HG03469 (cell line): ENCODE results near the gene RUVBL2.

Experiments used
- ATAC-seq: cut with Tn5 transposase; IDR thresholded peaks from one replicate; pipeline ENCODE4 v1.9.1; 2021; ENCODE audit warnings: mild to moderate bottlenecking, moderate library complexity, moderate number of reproducible peaks; ENCODE audit not compliant: unreplicated experiment

Gene RUVBL2

GRCh38 chr19:48963371-48964204, 30.1 kb upstream of the RUVBL2 start:
- no peak for ATAC-seq

- no peak for ATAC-seq
These were observed 29.3 kb upstream of the RUVBL2 start for GRCh38 chr19:48964205-48965039.

- peak; percentile 38 for ATAC-seq
These were observed 28.5 kb upstream of the RUVBL2 start, which contains the start of gene FTL for GRCh38 chr19:48965040-48965805. Gene FTL, plus strand, starts transcription at chr19:48965309. Its CDS starts 199 bp downstream, at chr19:48965508.

DNA sequence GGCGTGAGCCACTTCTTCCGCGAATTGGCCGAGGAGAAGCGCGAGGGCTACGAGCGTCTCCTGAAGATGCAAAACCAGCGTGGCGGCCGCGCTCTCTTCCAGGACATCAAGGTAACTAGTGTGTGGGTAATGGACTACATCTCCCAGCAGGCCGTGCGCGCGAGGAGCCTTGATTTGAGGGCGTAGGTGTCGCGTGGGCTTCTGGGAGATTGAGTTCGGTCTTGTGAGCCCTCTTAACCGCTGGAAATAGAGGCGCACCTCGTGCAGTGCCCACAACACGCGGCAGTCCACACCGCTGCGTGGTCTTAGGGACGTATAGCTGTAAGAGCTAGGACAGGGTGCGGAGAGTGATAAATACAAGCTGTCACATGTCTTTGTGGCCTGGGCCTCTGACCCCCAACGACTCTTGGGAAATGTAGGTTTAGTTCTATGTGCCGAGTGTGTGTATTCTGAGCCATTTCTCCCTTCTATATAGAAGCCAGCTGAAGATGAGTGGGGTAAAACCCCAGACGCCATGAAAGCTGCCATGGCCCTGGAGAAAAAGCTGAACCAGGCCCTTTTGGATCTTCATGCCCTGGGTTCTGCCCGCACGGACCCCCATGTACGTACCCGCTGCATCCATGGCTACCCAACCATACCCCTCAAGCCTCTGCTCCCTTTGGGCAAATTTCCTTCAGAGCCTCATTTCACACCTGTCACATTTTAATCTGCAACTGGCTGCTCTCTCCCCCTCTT, 27.7 kb upstream of the RUVBL2 start:
- no peak for ATAC-seq

- ATAC-seq: no peak
These were observed 26.9 kb upstream of the RUVBL2 start for GRCh38 chr19:48966541-48967345.

DNA sequence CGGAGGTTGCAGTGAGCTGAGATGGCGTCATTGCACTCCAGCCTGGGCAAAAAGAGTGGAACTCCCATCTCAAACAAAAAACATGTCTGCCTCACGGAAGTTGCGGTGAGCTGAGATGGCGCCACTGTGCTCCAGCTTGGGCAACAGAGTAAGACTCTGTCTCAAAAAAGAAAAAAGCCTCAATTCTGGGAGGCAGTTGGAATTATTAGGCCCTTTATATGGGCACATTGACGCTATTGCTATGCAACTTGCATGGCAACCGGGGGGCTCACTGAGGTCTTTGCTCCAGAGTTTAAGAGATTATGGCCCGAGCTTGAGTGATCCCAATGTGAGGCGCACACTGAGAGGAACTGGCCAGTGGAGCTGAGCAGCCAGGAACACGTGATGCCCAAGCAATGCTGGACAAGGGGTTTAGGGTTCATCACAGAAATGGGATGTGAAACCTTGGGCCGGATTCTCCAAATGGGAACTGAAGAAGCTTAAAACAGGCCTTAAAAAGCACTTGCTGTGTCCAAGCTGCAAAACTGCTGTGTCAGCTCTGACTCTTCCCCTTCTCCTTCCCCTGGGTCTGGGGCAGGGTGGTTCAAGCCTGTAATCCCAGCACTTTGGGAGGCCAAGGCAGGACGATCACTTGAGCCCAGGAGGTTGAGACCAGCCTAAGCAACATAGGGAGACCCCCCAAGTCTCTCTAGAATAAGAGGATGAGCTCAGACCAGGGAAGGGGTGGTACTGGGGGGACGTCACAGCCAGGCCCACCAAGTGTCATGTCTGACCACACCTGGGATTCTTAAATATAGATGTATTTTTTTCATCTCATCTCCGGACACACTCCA, 26.1 kb upstream of the RUVBL2 start:
- no peak for ATAC-seq

DNA sequence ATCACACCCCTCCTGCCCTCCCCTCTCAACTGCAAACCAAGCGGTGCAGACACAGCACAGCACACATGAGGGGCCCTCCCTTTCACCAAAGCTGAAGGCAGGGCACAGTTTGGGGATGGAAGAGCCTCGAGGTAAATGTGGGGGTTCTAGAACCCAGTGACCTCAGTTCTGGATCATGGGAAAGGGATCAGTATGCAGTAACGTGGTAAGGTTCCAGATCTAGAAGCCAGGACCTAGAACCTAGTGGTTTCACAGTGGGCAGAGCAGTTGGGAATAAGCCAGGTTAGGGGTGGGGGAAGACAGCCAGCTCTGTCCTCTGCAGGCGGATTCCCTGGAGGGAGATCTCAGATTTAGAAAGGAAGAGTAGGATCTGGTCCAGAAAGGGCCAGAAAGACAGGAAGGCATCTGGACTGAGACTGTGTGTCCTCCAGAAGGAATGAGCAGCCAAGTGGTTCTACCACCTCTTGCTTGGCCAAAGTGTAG, 25.5 kb upstream of the RUVBL2 start:
- ATAC-seq: no peak

GRCh38 chr19:48968813-48969218, 24.9 kb upstream of the RUVBL2 start:
- ATAC-seq: no peak

DNA sequence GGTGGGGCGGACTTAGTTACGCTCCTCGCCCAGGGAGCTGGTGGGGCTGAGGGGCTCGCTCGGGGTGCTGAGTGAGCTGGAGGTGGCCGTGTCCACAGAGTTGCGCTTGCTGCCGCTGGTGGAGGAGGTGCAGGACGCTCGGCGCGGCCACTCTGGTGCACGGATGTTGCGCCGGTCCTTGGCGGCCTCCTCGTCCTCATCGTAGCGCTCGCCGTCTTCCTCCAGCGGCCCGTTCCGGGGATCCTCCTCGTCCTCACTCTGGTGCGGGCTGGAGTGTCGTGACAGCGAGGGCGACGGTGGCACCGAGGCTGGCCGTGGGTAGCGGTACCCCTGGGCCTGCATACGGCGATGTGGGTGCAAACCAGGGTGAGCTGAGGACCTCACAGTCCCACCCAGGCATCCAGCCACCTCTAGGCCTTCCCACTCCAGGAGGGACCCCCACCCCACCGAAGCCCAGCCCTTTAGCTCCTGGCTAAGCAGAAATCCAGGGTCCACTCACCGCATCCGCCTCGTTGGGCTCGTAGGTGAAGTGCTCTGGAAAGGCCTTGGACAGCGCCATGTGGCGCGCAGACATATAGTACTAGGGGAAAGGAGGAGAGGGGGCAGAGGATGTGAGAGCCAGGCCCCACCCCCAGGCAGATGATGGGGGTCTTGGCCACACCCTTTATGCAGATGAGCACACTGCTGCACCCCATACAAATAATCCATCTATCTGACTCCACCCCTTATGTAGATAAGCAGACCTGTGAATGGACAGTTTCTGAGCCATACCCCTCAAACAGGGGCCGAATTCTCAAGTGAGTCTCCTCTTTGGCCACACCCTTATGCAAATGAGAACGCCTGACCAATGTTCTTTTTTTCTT, 24.2 kb upstream of the RUVBL2 start:
- no peak for ATAC-seq

DNA sequence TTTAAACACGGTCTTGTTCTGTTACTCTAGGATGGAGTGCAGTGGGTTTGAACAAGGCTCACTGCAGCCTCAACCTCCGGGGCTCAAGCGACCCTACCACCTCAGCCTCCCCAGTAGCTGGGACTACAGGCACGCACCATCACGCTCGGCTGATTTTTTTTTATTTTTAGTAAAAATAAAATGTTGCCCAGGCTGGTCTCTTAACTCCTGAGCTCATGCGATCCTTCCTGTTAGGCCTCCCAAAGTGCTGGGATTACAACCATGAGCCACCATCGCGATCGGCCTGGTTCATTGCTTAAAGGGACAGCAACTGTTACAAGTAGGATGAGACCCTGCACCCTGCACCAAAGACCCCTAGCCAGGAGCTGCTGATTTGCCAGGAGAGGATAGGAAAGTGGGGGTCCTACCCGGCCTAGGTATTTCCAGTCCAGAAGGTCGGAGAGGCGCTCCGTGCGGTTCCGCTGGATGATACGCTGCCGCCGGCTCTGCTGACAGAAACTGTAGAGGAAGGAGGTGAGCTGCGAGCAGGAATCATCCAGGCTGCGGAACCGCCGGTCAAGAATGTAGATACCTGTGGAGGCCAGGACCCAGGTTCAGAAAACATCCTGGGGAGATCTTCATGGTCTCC, 23.4 kb upstream of the RUVBL2 start:
- no peak for ATAC-seq

- ATAC-seq: no peak
These were observed 22.7 kb upstream of the RUVBL2 start for GRCh38 chr19:48970923-48971395.

- no peak for ATAC-seq
These were observed 17.5 kb upstream of the RUVBL2 start for GRCh38 chr19:48975947-48976847.

DNA sequence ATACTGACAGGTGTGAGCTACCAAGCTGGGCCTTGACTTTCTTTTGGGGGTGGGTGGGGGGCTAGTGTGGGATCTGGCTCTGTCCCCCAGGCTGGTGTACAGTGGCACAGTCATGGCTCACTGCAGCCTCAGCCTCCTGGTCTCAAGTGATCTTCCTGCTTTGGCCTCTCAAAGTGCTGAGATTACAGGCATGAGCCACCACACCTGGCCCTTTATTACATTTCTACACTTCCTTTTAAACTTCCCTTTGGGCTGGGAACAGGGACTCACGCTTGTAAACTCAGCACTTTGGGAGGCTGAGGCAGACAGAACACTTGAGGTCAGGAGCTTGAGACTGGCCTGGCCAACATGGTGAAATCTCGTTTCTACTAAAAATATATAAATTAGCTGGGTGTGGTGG, 16.6 kb upstream of the RUVBL2 start:
- ATAC-seq: no peak

- ATAC-seq: no peak
These were observed 11.4 kb upstream of the RUVBL2 start for GRCh38 chr19:48982280-48982679.

DNA sequence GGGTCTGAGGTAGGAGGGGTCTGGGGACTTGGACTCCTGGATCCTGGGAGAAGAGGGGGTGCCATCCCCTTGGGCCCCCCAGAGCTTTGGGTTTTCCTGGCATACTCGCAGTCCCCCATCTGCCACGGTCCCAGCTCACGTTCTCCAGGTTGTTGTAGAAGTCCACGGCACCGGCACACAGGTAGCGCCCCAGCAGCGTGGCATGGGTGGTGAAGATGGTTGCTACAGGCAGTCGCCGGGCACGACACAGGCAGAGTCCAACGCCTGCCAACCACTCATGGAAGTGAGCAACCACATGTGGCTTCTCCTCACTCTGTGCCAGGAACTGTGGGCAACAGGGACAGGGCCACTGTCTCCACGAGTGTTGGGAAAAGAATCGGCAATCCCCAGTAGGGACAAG, 8.0 kb upstream of the RUVBL2 start:
- ATAC-seq: no peak

DNA sequence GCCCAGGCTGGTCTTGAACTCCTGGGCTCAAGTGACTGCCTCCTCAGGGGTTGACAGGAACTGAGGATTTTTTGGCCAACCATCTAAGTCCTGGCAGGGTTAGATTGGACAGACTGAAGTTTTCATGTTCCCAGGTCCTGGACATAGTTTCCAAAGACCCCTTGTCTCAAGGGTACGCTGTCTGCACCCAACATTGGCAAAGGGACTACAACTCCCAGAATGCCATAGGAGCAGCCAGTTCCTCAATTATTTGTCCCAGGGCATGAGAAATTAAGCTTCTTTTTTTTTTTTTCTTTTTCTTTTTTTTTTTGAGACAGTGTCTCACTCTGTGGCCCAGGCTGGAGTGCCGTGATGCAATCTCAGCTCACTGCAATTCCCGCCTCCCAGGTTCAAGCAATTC, 7.5 kb upstream of the RUVBL2 start:
- no peak for ATAC-seq
